K562 (cell line): ENCODE measurements around the gene FBXO46. TPM values are rescaled to one million over a fixed set of nuclear protein-coding genes. Genes with fewer than 3 reads are reported as not detected.

Experiments
- ELF1 ChIP-seq: fragments of 200-800 bp; sonication (Bioruptor generic); IDR thresholded peaks from 2 replicates; pipeline ENCODE4 v1.6.1; 2016; ENCODE audit warnings: missing genetic modification characterization, missing compliant biosample characterization
- FOXJ2 ChIP-seq: fragments of 200-800 bp; sonication (Bioruptor generic); IDR thresholded peaks from 2 replicates; pipeline ENCODE4 v1.6.1; 2016; ENCODE audit warnings: missing genetic modification characterization, missing compliant biosample characterization
- GTF2A2 ChIP-seq: IDR thresholded peaks from 2 replicates; pipeline ENCODE4 v1.6.1; 2016; ENCODE audit warnings: mild to moderate bottlenecking, missing genetic modification characterization, missing compliant biosample characterization
- KDM4B ChIP-seq, 2 experiments: fragments of 450-650 bp in 1 of 2; sonication (generic) in 1 of 2; IDR thresholded peaks; 2 replicates each; pipeline ENCODE4 v1.6.1; 2016 to 2017; ENCODE audit warnings: borderline replicate concordance in 2 of 2, antibody characterized with exemption in 1 of 2, low read depth in 1 of 2, mild to moderate bottlenecking in 1 of 2
- MGA ChIP-seq: fragments of 450-650 bp; IDR thresholded peaks from 2 replicates; pipeline ENCODE4 v1.6.1; 2016; ENCODE audit warnings: mild to moderate bottlenecking, moderate library complexity
- POLR2AphosphoS5 ChIP-seq: IDR thresholded peaks from 2 replicates; pipeline ENCODE4 v1.6.1; 2011; ENCODE audit warnings: mild to moderate bottlenecking, low read depth, low read length, moderate library complexity; ENCODE audit not compliant: control insufficient read depth, insufficient read depth
- SP2 ChIP-seq: IDR thresholded peaks from 2 replicates; pipeline ENCODE4 v1.6.1; 2011; ENCODE audit warnings: mild to moderate bottlenecking, low read depth, low read length, moderate library complexity; ENCODE audit not compliant: poor library complexity, severe bottlenecking; ENCODE audit errors: extremely low read depth
- ZMIZ1 ChIP-seq, 2 experiments: fragments of 150-350 bp in 1 of 2; IDR thresholded peaks; 2 replicates each; pipeline ENCODE4 v1.6.1; 2012 to 2016; ENCODE audit warnings: low read depth in 2 of 2, low read length in 2 of 2, mild to moderate bottlenecking in 1 of 2, moderate library complexity in 1 of 2
- ZNF324 ChIP-seq: fragments of 250-450 bp; sonication (Bioruptor Pico); IDR thresholded peaks from 2 replicates; pipeline ENCODE4 v1.4.0; 2020; ENCODE audit warnings: mild to moderate bottlenecking
- polyA plus RNA-seq, 8 experiments: library from polyadenylated mRNA; depleted of rRNA in 4 of 8; stranded (reverse) in 5 of 8; unstranded in 3 of 8; fragments of >200 nt; fragmentation: Nextera tagmentation in 2 of 8; fragmentation: Illumina TruSeq in 1 of 8; extraction: Ambion mirVana in 2 of 8; extraction: Trizol in 1 of 8; gene quantifications; 2 replicates each; pipeline versions ENCODE4 v1.2.1 to v1.2.3, GENCODE V29; 2011 to 2014; ENCODE audit warnings: inconsistent platforms in 1 of 8, missing spikeins in 1 of 8
- total RNA-seq, 7 experiments: library from RNA; depleted of rRNA in 6 of 7; stranded (reverse); fragments of >200 nt in 6 of 7; fragmentation: Illumina TruSeq in 2 of 7; extraction: Trizol in 2 of 7; gene quantifications; 2 replicates each; pipeline versions ENCODE4 v1.2.1 to v1.2.3, GENCODE V29; 2011 to 2021; ENCODE audit warnings: low replicate concordance in 1 of 7
- TF ChIP-seq, protein P1 (sequence below): sonication (generic); formaldehyde crosslinking; IDR thresholded peaks from 2 replicates; pipeline ENCODE4 v1.8.1; 2023; ENCODE audit warnings: mild to moderate bottlenecking, missing genetic modification reagents

FBXO46 gene
- total and polyA plus RNA-seq, 9 of the 15 experiments (the other 6 are each of a cell fraction or from before 2014, with no cell fraction given), result 1.5 to 36.1 (median 7.3) TPM

GRCh38 chr19:45691516-45692186 lies 39.0 kb downstream of the FBXO46 start, which contains the start of gene SNRPD2 (continued):
- TF ChIP-seq MGA (peak; percentile 65; the same call in 1 of the 2 replicates), FOXJ2 (tag) (peak; percentile 85), GTF2A2 (tag) (no peak), ZNF324 (no peak), SP2 (peak; percentile 47), POLR2AphosphoS5 (peak; percentile 97), ZMIZ1 (IDR thresholded peaks at IDR 0.05; ENCODE audit: low read depth in 2 of 2, low read length in 2 of 2) (peak in 1 of 2 experiments; percentile 73; a peak in 1 of 4 replicates), ELF1 (tag) (peak; percentile 76), KDM4B (IDR thresholded peaks at IDR 0.05; ENCODE audit: borderline replicate concordance in 2 of 2, low read depth in 1 of 2) (0 out of 4 replicates have a peak, but pooled peaks of 1 of the 2 experiments have one; percentile 48)
- TF ChIP-seq, protein P1, sequence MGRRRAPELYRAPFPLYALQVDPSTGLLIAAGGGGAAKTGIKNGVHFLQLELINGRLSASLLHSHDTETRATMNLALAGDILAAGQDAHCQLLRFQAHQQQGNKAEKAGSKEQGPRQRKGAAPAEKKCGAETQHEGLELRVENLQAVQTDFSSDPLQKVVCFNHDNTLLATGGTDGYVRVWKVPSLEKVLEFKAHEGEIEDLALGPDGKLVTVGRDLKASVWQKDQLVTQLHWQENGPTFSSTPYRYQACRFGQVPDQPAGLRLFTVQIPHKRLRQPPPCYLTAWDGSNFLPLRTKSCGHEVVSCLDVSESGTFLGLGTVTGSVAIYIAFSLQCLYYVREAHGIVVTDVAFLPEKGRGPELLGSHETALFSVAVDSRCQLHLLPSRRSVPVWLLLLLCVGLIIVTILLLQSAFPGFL (CRISPR knock-in tag), result no peak
